Activated CD8-positive, alpha-beta memory T cell treated with anti-CD3 and anti-CD28 coated beads, Interleukin-2, amount 50 U/mL, for 48 hours (primary cell): Measurements from ENCODE around the gene ARNT2.

Experiments
- DNase-seq: peaks from one replicate; pipeline ENCODE4 v3.0.0-alpha.2; 2020

Gene ARNT2

DNA sequence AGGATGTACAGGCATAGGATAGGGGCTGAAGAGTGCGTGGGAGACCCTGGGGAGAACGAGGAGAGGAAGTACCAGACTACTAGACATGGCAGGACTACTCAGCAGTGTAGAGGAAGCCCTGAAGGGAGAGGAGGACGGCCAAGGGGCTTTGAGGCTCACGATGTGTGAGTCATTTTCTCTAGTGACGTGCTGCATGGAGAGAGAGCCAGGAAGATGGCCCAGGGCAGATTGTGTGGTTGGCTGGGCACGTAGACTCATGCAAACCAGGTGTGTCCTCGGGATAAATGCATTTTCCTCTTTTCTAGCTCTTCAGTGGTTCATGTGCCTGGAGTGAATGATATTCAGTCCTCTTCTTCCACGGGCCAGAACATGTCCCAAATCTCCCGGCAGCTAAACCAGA is 175.9 kb downstream of the ARNT2 start:
- no peak for DNase-seq

DNA sequence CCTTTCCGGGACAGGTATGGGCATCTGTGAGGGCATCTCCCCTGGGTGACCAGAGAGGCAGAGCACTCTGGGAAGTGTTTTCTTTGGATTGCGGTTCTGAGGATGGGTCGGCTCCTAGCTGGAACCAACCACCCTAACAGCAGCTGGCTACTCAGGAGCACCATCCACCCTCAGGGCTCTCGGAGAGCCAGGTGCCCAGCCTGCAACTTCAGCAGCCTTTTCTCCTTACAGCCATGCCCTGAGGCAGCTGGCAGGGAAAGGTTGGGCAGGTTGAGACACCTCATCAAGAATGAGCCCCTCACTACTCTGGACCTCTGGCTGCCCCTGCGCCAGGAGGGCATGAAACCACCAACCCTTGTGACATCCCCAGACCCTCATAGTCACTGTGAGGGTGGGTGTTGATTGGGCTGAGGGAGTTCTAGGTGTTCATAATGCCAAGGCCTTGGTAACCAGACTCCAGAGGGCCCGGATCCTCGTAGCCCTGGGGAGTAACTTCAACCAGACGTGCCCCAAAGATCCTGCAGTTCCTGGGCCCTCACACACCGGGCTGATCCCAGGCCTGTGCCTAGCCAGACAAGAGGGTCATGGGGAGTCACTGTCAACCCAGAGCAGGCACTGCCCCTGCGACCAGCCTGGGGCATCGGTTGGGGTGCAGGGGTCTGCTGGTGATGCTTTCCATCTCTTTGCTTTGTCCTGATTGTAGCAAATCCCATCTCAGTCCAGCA is 176.5 kb downstream of the ARNT2 start:
- no peak for DNase-seq

DNA sequence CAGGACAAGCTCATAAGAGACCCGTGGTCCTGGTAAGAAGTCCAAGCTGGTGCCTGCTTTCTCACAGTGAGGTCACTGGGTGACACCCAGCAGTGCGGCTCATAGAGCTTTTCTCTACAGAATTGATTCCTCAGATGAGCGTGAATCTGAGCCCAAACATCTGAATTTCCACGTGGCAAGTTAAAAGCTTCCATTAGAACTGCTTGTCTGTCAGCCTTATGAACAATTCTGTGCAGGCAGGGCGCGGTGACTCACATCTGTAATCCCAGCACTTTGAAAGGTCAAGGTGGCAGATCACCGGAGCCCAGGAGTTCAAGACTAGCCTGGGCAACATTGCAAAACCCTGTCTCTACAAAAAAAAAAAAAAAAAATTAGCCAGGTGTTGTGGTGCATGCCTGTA is 177.8 kb downstream of the ARNT2 start:
- no peak for DNase-seq

DNA sequence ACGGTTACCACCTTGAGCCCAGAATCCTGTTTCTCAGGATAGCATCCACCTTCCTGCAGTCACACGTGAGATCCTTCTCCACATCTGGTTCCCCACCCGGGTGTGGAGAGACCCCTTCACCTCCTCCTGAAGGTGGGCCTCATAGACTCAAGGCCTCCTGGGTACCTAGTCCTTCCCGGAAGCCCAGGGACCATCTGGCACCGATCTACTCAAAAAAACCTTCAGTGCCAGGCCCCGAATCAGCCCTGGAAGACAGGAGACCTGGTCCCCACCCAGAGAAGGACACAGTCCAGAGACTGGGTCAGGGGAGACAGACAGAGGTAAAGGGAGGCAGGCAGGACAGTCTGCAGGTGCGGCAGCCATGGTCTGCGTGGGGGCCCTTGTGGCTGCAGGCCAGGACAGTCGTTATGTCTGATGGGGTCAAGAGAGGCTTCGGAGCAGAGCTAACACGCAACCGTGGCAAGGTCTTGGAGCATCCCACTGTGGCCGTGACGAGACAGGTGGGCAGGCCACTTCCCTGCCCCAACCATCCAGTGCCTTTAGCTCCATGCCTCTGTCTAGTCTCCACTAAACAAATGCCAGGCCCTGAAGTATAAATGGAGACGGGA is 178.7 kb downstream of the ARNT2 start:
- DNase-seq: peak; percentile 38

DNA sequence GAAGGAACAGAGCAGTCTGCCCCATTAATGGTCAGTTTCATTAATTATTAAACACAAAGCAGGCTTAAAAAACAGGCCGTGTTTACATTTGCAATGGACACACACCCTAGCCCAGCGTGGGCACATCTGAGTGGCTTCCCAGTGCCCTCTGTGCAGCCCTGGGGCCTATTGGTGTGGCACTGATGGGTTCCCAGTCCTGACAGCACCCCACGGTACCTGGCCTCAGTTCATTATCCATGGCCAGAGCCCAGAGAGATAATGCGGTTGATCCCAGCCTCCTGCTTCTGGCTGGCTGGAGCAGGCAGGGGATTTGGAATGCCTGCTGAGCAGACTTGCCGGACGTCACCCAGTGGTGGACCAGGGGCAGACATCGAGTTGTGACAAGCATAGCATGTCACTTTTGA is 180.4 kb downstream of the ARNT2 start:
- DNase-seq: no peak

DNA sequence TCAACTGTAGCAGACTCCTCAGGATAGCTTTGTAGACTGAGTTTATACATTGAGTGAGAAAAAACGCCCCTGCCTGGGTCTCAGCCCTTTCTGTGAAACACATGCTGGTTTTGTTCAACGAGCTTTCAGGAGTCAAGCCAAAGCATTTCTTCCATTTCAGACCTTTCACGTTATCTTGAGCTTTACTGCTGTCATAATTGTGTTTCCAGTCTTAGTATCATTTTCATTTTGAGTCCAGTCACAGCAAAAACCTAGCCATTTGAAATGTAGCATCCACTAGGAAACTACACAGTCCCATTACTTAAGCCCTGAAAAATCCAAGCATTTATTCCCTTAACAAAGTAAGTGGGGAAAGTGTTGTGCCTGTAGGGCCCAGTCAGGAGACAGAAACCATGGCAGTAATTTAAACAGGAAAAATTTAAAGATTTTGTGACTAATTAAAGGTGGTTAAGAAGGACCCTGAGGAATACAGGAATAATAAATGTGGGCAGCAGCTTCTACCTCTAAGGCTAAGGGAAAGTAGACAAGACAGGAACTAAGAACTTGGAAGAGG is 180.9 kb downstream of the ARNT2 start:
- DNase-seq: no peak

DNA sequence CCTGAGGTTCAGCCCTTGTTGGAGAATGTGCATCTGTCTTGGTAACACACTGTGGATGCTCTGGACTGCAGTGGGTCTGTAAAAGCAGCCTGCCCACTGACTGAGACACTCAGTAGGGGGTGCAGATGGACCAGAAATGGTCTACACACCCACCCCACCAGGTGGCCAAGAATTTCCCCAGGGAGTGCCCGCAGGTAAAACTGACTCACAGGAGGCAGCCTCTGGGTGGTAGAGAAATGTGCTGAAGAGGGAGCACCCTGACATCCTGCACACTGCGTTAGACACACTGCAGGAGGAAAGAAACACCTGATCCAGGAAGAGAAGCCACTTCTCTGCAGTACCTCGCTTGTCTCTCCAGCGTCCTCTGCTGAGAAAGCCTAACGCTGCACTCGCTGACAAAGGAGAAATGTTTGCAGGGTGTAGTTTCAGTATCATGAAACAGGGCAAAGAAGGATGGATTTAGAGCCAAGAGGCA is 181.4 kb downstream of the ARNT2 start:
- no peak for DNase-seq

DNA sequence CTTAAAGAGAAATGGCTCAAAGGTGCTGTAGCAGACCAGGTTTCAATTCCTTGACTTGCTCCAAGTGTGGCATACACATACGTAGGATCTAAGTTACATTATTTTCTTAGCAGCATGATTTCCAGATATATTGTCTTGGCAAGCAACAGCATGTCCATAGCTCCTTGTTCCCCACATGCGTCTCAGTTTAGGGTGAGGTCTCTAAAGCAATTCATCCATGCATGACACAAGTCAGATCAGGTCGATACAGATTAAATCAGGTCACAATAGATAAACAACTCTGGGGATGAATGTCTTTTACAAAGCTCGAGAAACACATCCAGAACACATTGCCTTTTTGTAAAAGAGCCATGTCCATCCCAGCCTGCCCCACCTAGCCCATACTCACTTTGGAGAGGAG is 182.0 kb downstream of the ARNT2 start:
- DNase-seq: no peak

DNA sequence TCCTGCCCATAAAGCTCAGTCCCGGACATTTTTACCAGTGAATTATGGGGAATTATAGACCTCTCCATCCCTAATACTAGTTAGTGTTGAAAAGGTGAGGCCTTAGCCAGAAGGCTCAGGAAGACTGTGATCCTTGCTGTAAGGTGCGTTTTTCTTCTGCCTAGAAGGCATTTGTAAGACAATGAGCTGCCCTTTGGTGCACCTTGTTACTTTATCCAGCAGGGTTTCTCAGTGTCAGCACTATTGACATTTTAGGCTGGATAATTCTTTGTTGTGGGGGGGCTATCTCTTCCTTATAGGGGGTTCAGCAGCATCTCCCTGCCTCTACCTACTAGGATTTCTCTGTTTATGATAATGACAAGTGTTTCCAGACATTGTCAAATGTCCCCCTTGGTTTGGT is 182.8 kb downstream of the ARNT2 start:
- DNase-seq: no peak

DNA sequence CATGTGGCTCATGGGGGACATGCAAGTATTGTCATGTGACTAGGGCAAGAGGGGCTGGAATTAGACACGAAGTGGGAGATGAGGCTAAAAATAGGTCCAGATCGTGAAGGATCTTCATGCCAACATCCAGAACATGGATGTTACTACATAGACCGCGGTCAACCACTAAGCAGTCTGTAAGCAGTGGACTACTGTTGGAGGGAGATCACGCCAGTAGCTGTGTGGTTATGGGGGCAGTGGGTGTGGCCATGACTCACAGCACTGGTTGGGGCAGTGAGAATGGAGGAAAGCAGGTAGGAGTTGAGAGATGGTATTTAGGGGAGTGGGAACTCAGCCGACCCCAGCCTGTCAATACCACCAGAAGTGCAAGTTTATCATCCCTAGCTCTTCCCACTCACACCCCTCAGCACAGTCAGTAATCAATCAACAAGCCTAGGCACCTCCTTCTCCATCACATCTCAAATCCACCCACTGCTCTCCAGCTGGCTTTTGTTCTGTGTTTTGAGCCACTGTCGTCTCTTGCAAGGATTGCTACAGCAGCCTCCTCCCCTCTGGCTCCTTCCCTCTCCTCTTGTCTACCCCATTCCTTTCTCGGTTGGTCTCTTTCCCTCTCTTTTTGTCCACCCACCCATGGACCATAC is 183.8 kb downstream of the ARNT2 start:
- DNase-seq: no peak

DNA sequence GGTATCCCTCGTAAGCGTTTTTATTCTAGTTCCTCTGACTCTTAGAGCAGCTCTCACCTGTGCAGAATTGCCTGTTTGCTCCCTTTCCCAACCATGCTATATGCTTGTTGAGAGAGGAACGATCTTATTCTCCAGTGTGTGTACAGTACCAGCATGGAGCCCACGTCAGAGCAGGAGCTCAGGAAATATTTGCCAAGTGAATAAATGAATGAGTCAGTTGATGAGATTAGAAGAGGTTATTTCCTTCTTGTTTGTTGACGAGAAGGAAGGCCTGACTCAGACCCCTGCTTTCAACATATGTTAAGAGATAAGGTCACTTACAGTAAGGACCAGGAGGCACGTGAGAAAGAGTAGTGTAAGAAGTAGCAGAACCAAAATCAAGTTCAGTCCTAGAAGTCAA is 184.6 kb downstream of the ARNT2 start:
- DNase-seq: no peak

DNA sequence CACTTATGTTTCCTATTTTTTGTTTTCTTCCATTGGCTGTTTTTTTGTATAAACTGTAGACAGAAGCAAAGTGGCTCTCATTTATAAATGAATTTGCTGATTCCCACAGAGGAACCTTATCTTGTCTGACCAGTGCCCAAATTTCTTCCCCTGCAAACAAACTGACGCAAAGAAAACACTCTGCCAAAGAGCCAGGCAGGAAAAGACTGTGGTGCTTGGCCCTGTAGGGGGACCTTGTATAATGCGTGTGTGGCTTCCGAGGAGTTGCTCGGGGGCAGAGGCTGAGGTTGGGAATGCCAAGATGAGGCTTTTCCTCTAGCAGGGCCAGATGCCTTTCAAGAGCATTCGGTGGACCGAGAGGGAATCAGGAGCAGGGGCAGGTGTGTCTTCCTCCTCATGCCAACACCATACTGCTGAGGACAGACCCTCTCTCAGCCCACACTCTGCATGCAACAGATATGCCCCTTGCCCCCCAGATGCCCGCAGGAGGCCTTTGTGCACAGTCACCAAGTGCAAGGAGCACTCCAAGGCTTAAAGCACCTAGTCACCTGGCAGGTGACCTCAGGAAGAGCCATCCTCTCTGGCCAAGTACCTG is 186.7 kb downstream of the ARNT2 start:
- DNase-seq: no peak

DNA sequence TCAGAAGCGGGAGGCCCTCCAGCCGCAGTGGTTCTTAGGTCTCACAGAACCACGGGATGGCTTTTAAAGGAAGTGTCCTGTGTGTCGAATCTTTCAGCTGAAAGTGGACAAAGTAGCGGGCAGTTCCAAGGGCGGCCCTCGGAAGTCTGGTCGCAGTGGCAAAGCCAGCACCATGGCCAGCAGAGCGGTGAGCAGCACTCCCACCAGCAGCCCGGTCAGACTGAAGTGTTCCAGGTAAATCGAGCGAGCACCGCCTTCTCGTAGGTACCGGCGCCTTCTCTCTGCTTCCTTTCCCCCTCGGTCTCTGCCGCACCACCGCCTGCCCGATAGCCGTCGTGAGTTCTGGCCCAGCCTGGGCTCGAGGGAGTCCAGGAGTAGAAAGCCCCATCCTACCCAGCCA is 187.3 kb downstream of the ARNT2 start:
- DNase-seq: no peak

DNA sequence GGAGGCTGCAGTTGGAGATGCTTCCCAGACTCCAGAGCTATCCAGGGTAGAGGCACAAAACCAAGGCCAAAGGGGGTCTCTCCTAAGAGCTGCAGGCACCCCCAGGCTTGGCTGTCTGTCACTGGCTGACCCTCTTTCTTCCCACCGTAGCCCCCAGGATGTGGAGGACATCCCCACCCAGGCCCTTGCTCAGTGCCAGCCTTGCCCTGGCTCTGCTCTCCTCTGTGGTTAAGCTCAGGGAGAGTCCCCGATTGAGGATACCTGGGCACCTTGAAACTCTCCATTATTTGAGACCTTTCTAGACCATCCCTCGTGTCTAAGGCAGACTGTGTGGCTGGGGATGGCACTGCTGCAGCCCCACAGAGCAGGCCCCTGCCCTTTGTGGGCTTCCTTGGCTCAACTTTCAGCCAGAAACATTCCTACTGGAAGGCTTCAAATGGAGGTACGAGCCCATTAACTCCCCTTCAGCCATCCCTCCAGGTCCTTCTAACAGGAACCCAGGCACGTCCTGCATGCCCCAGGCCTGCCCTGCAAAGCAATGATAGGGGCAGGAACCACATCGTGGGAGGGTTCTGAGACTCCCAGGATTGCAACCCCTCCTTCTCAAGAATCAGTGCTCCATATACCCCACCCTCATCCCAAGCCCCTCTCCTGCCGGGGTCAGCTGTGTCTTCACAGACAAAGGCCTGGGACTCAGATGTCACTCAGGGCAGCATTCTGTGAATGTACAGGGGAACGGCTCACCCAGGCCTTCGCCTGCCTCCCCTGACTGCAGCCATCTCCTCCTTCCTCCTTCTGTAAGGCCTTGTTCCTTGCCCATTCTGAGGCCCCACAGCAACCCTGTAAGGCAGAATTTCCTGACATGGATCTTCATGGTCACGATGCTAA is 188.0 kb downstream of the ARNT2 start:
- no peak for DNase-seq

DNA sequence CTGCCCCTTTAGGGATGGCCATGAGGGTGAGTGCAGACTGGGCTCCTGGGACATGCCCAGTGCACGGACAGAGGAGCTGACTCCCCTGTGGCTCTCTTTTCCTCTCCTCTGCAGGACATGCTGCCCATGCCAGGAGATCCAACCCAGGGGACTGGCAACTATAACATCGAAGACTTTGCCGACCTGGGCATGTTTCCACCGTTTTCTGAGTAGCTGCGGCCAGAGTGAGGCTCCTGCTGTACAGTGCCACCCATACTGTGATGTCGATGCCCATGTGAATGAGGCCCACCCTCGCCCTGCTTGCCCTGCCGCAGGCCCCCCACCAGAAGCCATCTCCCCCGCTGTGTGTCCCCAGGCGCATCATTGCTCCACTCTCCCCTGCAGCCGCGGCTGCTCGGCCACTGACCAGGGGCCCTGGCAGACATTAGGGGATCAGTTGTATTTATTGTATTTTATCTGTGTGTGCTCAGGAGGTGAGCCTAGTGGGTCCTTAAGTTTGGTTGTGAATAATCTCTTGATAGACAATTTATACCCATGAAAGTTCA is 189.4 kb downstream of the ARNT2 start:
- no peak for DNase-seq

DNA sequence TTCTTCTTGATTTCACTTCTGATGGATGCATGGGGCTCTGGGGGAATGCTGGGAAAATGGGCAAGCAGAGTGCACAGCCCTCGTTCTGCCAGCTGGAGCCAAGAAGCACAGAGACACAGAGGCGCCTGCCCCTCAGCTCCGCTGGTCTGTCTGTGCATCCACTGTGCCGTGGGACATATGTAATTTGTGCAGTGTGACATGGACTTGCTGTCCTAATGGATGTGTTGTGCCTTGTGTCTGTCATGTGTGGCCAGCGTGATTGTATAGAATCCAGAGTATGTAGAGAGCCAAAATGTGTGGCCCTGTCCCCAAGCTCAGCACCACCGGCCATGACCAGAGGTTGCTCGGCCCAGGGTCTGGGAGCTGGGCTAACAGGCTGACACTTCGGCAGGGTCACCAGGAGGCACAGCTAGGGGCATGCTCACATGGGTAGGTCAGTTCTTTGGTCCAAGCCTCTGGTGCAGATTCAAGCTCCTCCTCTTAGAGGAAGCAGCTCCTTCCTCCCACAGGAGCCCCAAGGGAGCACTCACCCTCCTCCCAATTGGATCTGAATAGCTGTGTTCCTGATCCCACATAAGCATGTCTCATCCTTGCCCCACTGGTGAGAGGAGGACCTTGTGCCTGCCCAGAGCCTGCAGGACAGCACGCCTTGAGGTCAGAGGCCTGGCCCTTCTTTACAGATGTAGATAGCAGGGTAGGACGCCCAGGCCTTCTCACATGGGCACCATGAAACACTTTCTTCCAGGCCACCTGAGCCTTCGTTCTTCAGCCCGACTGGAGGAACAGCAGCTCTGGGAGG is 190.1 kb downstream of the ARNT2 start:
- no peak for DNase-seq

DNA sequence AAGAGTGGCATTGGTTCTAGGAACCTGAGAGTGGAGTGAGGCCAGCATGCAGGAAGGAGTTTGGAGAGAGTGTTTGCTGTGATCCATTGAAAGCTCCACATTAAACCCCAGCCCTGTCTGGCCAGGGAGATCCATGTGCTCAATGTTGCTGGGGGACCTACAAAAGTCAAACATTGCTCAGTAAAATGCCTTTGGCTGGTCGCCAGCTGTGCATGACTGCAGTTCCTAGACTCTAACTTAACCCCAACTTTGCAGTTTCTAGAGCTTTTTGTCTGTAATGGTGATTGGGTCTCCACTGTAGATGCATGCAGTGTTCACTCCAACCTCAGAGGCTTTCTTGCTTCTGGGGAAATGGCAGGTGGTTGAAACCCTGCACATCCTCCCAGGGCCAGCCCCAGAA is 191.2 kb downstream of the ARNT2 start:
- no peak for DNase-seq

DNA sequence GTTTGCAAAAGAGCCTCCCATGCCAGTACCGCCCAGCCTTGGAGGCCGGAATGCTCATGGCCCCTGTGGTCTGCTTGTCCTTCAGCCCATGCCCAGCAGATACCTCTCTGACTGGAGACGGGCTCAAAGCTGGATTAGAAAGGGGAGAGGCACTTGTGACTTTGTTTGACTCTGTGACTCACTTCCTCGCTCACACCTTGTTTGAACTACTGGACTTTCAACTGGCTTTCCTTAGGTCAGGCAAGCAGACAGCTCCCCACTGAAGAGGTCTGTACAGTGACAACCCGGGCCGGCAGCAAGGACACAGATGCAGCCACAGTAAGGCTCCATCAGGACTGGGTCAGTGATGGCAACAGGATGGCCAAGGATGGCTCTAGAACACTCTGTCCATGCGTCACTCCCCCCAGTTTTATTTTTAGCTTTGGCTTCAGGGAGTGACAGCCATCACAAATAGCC is 192.4 kb downstream of the ARNT2 start:
- DNase-seq: no peak

DNA sequence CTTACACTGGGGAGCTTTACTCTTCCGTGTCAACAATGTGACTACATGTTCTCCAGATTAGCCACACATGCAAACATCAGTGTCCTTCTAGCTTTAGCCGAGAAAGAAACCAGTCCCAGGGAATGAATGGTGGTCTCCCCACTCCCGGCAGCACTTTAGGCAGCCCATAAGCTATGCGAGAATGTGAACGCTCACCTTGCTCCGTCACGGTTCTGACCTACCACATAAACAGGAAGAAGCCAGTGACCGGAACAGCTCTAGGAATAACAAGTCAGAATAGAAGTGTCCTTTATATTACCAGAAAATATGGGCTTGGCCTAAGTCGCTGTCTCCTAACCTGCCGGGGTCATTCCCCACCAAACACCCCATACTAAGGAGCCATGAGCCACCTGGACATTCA is 192.9 kb downstream of the ARNT2 start:
- DNase-seq: no peak

DNA sequence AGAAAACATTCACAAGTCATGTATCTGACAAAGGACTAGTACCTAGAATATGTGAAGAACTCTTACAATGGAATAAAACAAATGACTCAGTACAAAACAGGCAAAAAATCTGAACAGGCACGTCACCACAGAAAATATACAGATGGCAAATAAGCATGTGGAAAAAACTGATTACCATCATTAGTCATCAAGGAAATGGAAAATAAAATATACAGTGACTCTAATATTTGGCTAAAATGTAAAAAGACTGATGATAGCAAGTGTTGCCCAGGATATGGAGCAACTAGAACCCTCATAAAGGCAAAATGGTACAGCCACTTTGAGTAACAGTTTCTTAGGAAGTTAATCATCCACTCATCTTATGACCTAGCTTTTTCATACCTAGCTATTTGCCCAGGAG is 195.2 kb downstream of the ARNT2 start:
- no peak for DNase-seq

DNA sequence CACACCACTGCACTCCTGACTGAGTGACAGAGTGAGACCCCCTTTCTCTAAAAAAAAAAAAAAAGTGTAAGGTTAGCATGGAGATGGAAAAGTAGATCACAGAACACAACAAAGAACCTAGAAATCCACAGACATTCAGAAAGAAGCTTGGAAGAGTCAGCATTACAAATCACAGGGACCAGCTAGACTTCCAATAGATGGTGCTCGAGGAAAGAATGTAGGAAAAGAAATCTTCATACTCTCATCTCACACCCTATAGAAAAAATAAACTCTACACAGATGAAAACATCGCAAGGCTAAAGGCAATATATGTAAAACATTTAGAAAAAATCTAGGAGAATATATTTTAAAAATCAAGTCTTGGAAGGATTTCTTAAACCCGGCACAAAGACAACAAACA is 196.4 kb downstream of the ARNT2 start:
- no peak for DNase-seq
